HepG2 (cell line): ENCODE results near the gene RPRD1A. TPM values are rescaled to one million over a fixed set of nuclear protein-coding genes. Genes with fewer than 3 reads are reported as not detected.
A peak's percentile ranks its signal among the peaks of the same experiment; 100 is the strongest.

ENCODE experiments used
- BHLHE40 ChIP-seq: IDR thresholded peaks from 2 replicates; pipeline ENCODE4 v1.6.1; 2011; ENCODE audit warnings: low read length, improper control_type of control experiment
- ELK4 ChIP-seq: sonication (generic); formaldehyde crosslinking; IDR thresholded peaks from 2 replicates; pipeline ENCODE4 v1.9.0; 2021; ENCODE audit warnings: missing genetic modification reagents, borderline replicate concordance
- FOXA1 ChIP-seq, 2 experiments: fragments of 450-650 bp in 1 of 2; sonication (generic) in 1 of 2; formaldehyde crosslinking in 1 of 2; IDR thresholded peaks; 2 replicates each; pipeline versions ENCODE4 v1.4.0 to v1.6.1; 2016 to 2020; ENCODE audit warnings: missing genetic modification reagents in 1 of 2
- NR2F1 ChIP-seq, 2 experiments: fragments of 450-650 bp in 1 of 2; formaldehyde crosslinking in 1 of 2; IDR thresholded peaks; 2 replicates each; pipeline versions ENCODE4 v1.5.0 to v1.6.1; 2016 to 2020; ENCODE audit warnings: mild to moderate bottlenecking in 1 of 2, missing compliant biosample characterization in 1 of 2, missing genetic modification reagents in 1 of 2, moderate library complexity in 1 of 2
- ONECUT2 ChIP-seq: sonication (generic); formaldehyde crosslinking; IDR thresholded peaks from 2 replicates; pipeline ENCODE4 v1.4.0; 2020; ENCODE audit warnings: missing genetic modification reagents
- PAX8 ChIP-seq: sonication (generic); formaldehyde crosslinking; IDR thresholded peaks from 2 replicates; pipeline ENCODE4 v1.8.0; 2022; ENCODE audit warnings: mild to moderate bottlenecking, missing genetic modification reagents, borderline replicate concordance
- PHB2 ChIP-seq: fragments of 450-650 bp; IDR thresholded peaks from 2 replicates; pipeline ENCODE4 v1.6.1; 2018; ENCODE audit not compliant: partially characterized antibody
- REL ChIP-seq: sonication (generic); formaldehyde crosslinking; conservative IDR thresholded peaks from 2 replicates; pipeline ENCODE4 v1.8.0; 2022; ENCODE audit warnings: mild to moderate bottlenecking, missing genetic modification reagents, moderate library complexity
- SRY ChIP-seq: sonication (generic); formaldehyde crosslinking; IDR thresholded peaks from 2 replicates; pipeline ENCODE4 v1.8.0; 2022; ENCODE audit warnings: mild to moderate bottlenecking, missing genetic modification reagents
- TGIF2 ChIP-seq: IDR thresholded peaks from 2 replicates; pipeline ENCODE4 v1.6.1; 2016; ENCODE audit warnings: control low read depth, missing compliant biosample characterization
- ZBTB34 ChIP-seq: sonication (generic); formaldehyde crosslinking; IDR thresholded peaks from 2 replicates; pipeline ENCODE4 v1.8.0; 2022; ENCODE audit warnings: mild to moderate bottlenecking, missing genetic modification reagents
- ZFP90 ChIP-seq: sonication (generic); formaldehyde crosslinking; IDR thresholded peaks from 2 replicates; pipeline ENCODE4 v1.8.0; 2022; ENCODE audit warnings: missing genetic modification reagents, mild to moderate bottlenecking, inconsistent platforms, borderline replicate concordance
- ZNF414 ChIP-seq: sonication (generic); formaldehyde crosslinking; IDR thresholded peaks from 2 replicates; pipeline ENCODE4 v1.5.0; 2020; ENCODE audit warnings: missing genetic modification reagents
- ZNF44 ChIP-seq: sonication (generic); formaldehyde crosslinking; IDR thresholded peaks from 2 replicates; pipeline ENCODE4 v1.5.1; 2020; ENCODE audit warnings: mild to moderate bottlenecking, missing genetic modification reagents
- ZNF501 ChIP-seq: sonication (generic); formaldehyde crosslinking; IDR thresholded peaks from 2 replicates; pipeline ENCODE4 v1.5.1; 2020; ENCODE audit warnings: mild to moderate bottlenecking, moderate library complexity, missing genetic modification reagents
- ZNF761 ChIP-seq: sonication (generic); formaldehyde crosslinking; conservative IDR thresholded peaks from 2 replicates; pipeline ENCODE4 v1.4.0; 2020; ENCODE audit warnings: mild to moderate bottlenecking, missing genetic modification reagents
- ZNF841 ChIP-seq: sonication (generic); formaldehyde crosslinking; IDR thresholded peaks from 2 replicates; pipeline ENCODE4 v1.8.1; 2023; ENCODE audit warnings: missing genetic modification reagents, borderline replicate concordance
- ZNF878 ChIP-seq: sonication (generic); formaldehyde crosslinking; IDR thresholded peaks from 2 replicates; pipeline ENCODE4 v1.8.1; 2023; ENCODE audit warnings: mild to moderate bottlenecking, missing genetic modification reagents, moderate library complexity
- polyA plus RNA-seq, 8 experiments: library from polyadenylated mRNA; depleted of rRNA in 3 of 8; stranded (reverse) in 7 of 8; unstranded in 1 of 8; fragments of >200 nt; fragmentation: Illumina TruSeq in 4 of 8; extraction: Trizol in 4 of 8; gene quantifications; 2 replicates each; pipeline versions ENCODE4 v1.2.1 to v1.2.3, GENCODE V29; 2011 to 2016; ENCODE audit warnings: low read depth in 4 of 8, missing spikeins in 1 of 8, mixed read lengths in 1 of 8; ENCODE audit not compliant: insufficient read depth in 1 of 8
- total RNA-seq, 5 experiments: library from RNA; depleted of rRNA; stranded (reverse); fragments of >200 nt; fragmentation: Illumina TruSeq; extraction: Trizol; gene quantifications; 2 replicates each; pipeline ENCODE4 v1.2.3, GENCODE V29; 2016; ENCODE audit warnings: low read depth in 1 of 5
- TF ChIP-seq, protein P1 (sequence below): sonication (generic); formaldehyde crosslinking; IDR thresholded peaks from 2 replicates; pipeline ENCODE4 v1.5.1; 2020; ENCODE audit warnings: missing genetic modification reagents, mild to moderate bottlenecking, borderline replicate concordance
- TF ChIP-seq, protein P2 (sequence below): sonication (generic); formaldehyde crosslinking; IDR thresholded peaks from 2 replicates; pipeline ENCODE4 v1.4.0; 2020; ENCODE audit warnings: missing genetic modification reagents, borderline replicate concordance

RPRD1A gene
- total and polyA plus RNA-seq, 2 of the 13 experiments (the other 11 are each of a cell fraction or from before 2014, with no cell fraction given), result 42.5 to 78.2 TPM

GRCh38 chr18:35972197-35973000, 95.0 kb downstream of the RPRD1A start, which contains the start of gene RMP24 (continued):
- TF ChIP-seq ONECUT2 (CRISPR knock-in tag) (no peak), FOXA1 (IDR thresholded peaks at IDR 0.05) (no peak), FOXA1 (CRISPR knock-in tag; IDR thresholded peaks at IDR 0.05) (no peak), PAX8 (CRISPR knock-in tag) (no peak), ZNF841 (no peak), ELK4 (CRISPR knock-in tag) (no peak), ZNF878 (no peak), ZFP90 (CRISPR knock-in tag) (0 out of 2 replicates have a peak, but pooled peaks have one; percentile 37), TGIF2 (CRISPR knock-in tag) (0 out of 2 replicates have a peak, but pooled peaks have one; percentile 35), ZBTB34 (CRISPR knock-in tag) (peak; percentile 58), ZNF761 (CRISPR knock-in tag) (peak; percentile 83), ZNF44 (CRISPR knock-in tag) (0 out of 2 replicates have a peak, but pooled peaks have one; percentile 51), BHLHE40 (no peak), NR2F1 (CRISPR knock-in tag; IDR thresholded peaks at IDR 0.05) (0 out of 4 replicates have a peak, but pooled peaks of 1 of the 2 experiments have one; percentile 17), PHB2 (no peak), SRY (CRISPR knock-in tag) (0 out of 2 replicates have a peak, but pooled peaks have one; percentile 76), REL (CRISPR knock-in tag) (peak; percentile 89), ZNF501 (CRISPR knock-in tag) (peak; percentile 82), ZNF414 (CRISPR knock-in tag) (no peak)
- TF ChIP-seq, protein P1, sequence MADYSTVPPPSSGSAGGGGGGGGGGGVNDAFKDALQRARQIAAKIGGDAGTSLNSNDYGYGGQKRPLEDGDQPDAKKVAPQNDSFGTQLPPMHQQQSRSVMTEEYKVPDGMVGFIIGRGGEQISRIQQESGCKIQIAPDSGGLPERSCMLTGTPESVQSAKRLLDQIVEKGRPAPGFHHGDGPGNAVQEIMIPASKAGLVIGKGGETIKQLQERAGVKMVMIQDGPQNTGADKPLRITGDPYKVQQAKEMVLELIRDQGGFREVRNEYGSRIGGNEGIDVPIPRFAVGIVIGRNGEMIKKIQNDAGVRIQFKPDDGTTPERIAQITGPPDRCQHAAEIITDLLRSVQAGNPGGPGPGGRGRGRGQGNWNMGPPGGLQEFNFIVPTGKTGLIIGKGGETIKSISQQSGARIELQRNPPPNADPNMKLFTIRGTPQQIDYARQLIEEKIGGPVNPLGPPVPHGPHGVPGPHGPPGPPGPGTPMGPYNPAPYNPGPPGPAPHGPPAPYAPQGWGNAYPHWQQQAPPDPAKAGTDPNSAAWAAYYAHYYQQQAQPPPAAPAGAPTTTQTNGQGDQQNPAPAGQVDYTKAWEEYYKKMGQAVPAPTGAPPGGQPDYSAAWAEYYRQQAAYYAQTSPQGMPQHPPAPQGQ (CRISPR knock-in tag), result no peak
- TF ChIP-seq, protein P2, sequence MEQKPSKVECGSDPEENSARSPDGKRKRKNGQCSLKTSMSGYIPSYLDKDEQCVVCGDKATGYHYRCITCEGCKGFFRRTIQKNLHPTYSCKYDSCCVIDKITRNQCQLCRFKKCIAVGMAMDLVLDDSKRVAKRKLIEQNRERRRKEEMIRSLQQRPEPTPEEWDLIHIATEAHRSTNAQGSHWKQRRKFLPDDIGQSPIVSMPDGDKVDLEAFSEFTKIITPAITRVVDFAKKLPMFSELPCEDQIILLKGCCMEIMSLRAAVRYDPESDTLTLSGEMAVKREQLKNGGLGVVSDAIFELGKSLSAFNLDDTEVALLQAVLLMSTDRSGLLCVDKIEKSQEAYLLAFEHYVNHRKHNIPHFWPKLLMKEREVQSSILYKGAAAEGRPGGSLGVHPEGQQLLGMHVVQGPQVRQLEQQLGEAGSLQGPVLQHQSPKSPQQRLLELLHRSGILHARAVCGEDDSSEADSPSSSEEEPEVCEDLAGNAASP (CRISPR knock-in tag), result peak; percentile 64
